OCI-M2 (cell line): ENCODE results near the gene POT1.
A peak's percentile ranks its signal among the peaks of the same experiment; 100 is the strongest.

ENCODE experiments used
- DNase-seq: peaks from one replicate; lab custom pipeline; 2025; ENCODE audit not compliant: unreplicated experiment; lab: John Stamatoyannopoulos, UW

POT1 gene

GRCh38 chr7:124810605-124811004 is 119.0 kb downstream of the POT1 start:
- no peak for DNase-seq

GRCh38 chr7:124808206-124808605 is 121.4 kb downstream of the POT1 start:
- DNase-seq = no peak

- no peak for DNase-seq
These were observed 128.2 kb downstream of the POT1 start for GRCh38 chr7:124801330-124801895.

- no peak for DNase-seq
These were observed 129.2 kb downstream of the POT1 start for GRCh38 chr7:124800386-124800785.

- DNase-seq = no peak
These were observed 130.2 kb downstream of the POT1 start for GRCh38 chr7:124799448-124799847.

GRCh38 chr7:124796771-124797170 is 132.9 kb downstream of the POT1 start:
- no peak for DNase-seq

GRCh38 chr7:124792696-124793095 is 136.9 kb downstream of the POT1 start:
- DNase-seq = no peak

- DNase-seq = no peak
These were observed 137.6 kb downstream of the POT1 start for GRCh38 chr7:124792002-124792401.

- no peak for DNase-seq
These were observed 138.2 kb downstream of the POT1 start for GRCh38 chr7:124791426-124791825.

GRCh38 chr7:124790645-124791044 is 139.0 kb downstream of the POT1 start:
- DNase-seq = no peak

GRCh38 chr7:124785994-124786393 is 143.6 kb downstream of the POT1 start:
- no peak for DNase-seq

- DNase-seq = peak; percentile 26
These were observed 144.5 kb downstream of the POT1 start for GRCh38 chr7:124784879-124785818.

GRCh38 chr7:124783271-124783670 is 146.4 kb downstream of the POT1 start:
- no peak for DNase-seq

- no peak for DNase-seq
These were observed 147.5 kb downstream of the POT1 start for GRCh38 chr7:124781907-124782734.

GRCh38 chr7:124781418-124781817 is 148.2 kb downstream of the POT1 start:
- no peak for DNase-seq

GRCh38 chr7:124780608-124781007 is 149.0 kb downstream of the POT1 start:
- DNase-seq = no peak

GRCh38 chr7:124780056-124780455 is 149.6 kb downstream of the POT1 start:
- no peak for DNase-seq

- DNase-seq = no peak
These were observed 150.0 kb downstream of the POT1 start for GRCh38 chr7:124779620-124780019.

- DNase-seq = no peak
These were observed 150.4 kb downstream of the POT1 start for GRCh38 chr7:124779194-124779593.

- DNase-seq = no peak
These were observed 152.4 kb downstream of the POT1 start for GRCh38 chr7:124777268-124777667.

- no peak for DNase-seq
These were observed 153.5 kb downstream of the POT1 start for GRCh38 chr7:124776153-124776552.

GRCh38 chr7:124775422-124775821 is 154.2 kb downstream of the POT1 start:
- no peak for DNase-seq
